NB4 (cell line): ENCODE results near the gene GNAT2.

Experiments
- DNase-seq: peaks from one replicate; pipeline ENCODE4 v3.0.0; 2010; ENCODE audit warnings: low read depth
- H3K4me3 ChIP-seq: one replicate; pipeline ENCODE4 v1.5.1; 2011; ENCODE audit warnings: mild to moderate bottlenecking, low read depth, low read length, moderate library complexity
- MAX ChIP-seq: IDR thresholded peaks from 2 replicates; pipeline ENCODE4 v1.6.1; 2011; ENCODE audit warnings: low read depth, low read length
- MYC ChIP-seq: IDR thresholded peaks from 2 replicates; pipeline ENCODE4 v1.6.1; 2011; ENCODE audit warnings: low read depth, low read length
- POLR2A ChIP-seq: IDR thresholded peaks from 2 replicates; pipeline ENCODE4 v1.6.1; 2011; ENCODE audit warnings: mild to moderate bottlenecking; ENCODE audit not compliant: insufficient read length; ENCODE audit errors: extremely low read depth
- TF ChIP-seq, protein P1 (sequence below): IDR thresholded peaks from one replicate; pipeline ENCODE4 v1.5.1; 2012; ENCODE audit warnings: low read depth, low read length

The GNAT2 gene

GRCh38 chr1:109643385-109644230 is 24.2 kb upstream of the GNAT2 start:
- no peak overlapping the region for H3K4me3 ChIP-seq
- 0 out of 2 replicates have a peak, but pooled peaks have one; percentile 11 for TF ChIP-seq MYC
- TF ChIP-seq, protein P1, sequence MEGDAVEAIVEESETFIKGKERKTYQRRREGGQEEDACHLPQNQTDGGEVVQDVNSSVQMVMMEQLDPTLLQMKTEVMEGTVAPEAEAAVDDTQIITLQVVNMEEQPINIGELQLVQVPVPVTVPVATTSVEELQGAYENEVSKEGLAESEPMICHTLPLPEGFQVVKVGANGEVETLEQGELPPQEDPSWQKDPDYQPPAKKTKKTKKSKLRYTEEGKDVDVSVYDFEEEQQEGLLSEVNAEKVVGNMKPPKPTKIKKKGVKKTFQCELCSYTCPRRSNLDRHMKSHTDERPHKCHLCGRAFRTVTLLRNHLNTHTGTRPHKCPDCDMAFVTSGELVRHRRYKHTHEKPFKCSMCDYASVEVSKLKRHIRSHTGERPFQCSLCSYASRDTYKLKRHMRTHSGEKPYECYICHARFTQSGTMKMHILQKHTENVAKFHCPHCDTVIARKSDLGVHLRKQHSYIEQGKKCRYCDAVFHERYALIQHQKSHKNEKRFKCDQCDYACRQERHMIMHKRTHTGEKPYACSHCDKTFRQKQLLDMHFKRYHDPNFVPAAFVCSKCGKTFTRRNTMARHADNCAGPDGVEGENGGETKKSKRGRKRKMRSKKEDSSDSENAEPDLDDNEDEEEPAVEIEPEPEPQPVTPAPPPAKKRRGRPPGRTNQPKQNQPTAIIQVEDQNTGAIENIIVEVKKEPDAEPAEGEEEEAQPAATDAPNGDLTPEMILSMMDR: peak; percentile 84
- no peak for TF ChIP-seq POLR2A
- TF ChIP-seq MAX: peak; percentile 28; the same call in 1 of the 2 replicates
- peak; percentile 84 for DNase-seq

DNA sequence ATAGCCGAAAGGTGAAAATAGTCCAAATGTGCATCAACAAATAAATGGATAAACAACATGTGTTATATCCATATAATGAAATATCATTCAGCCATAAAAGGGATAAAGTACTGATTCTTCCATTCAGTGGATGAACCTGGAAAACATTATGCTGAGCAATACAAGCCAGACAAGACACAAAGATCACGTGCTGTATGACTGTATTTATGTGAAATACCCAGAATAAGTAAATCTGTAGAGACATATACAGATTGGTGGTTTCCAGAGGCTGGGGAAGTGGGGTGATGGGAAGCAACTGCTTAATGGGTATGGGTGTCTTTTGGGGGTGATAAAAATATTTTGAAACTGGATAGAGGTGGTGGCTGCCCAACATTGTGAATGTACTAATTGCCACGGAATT is 23.2 kb upstream of the GNAT2 start:
- H3K4me3 ChIP-seq: no peak overlapping the region
- no peak for DNase-seq
- TF ChIP-seq MYC (no peak), MAX (no peak), POLR2A (no peak)

GRCh38 chr1:109641861-109642260 is 22.4 kb upstream of the GNAT2 start:
- DNase-seq: no peak
- no peak overlapping the region for H3K4me3 ChIP-seq
- TF ChIP-seq MAX: no peak
- TF ChIP-seq, protein P1: no peak
- TF ChIP-seq POLR2A: no peak
- no peak for TF ChIP-seq MYC

GRCh38 chr1:109641078-109641740 is 21.8 kb upstream of the GNAT2 start:
- no peak for DNase-seq
- no peak for TF ChIP-seq MYC
- TF ChIP-seq MAX: no peak
- TF ChIP-seq, protein P1: no peak
- no peak for TF ChIP-seq POLR2A
- H3K4me3 ChIP-seq: no peak overlapping the region

GRCh38 chr1:109640285-109640865 is 21.0 kb upstream of the GNAT2 start:
- TF ChIP-seq, protein P1: peak; percentile 89
- TF ChIP-seq POLR2A (no peak), MAX (no peak), MYC (no peak)
- DNase-seq: peak; percentile 73
- no peak overlapping the region for H3K4me3 ChIP-seq

- TF ChIP-seq, protein P1: no peak
- TF ChIP-seq POLR2A: no peak
- no peak for TF ChIP-seq MYC
- TF ChIP-seq MAX: no peak
- H3K4me3 ChIP-seq: no peak overlapping the region
- no peak for DNase-seq
These were observed 20.4 kb upstream of the GNAT2 start for GRCh38 chr1:109639841-109640184.
